K562 (cell line): ENCODE data around the gene GLRA3. TPM values are rescaled to one million over a fixed set of nuclear protein-coding genes. Genes with fewer than 3 reads are reported as not detected.

Experiments used
- ATAC-seq: fragments of 200-7000 bp; cut with Tn5 transposase; 3 replicates; pipeline ENCODE4 v1.9.1; 2020; ENCODE audit warnings: moderate library complexity
- BruUV-seq: library from RNA; stranded (reverse); fragments of 400-500 nt; replicated peaks from 2 replicates; lab custom pipeline; 2021; lab: Mats Ljungman, UMichigan
- CTCF ChIA-PET: fragments of 300-600 bp; formaldehyde crosslinking; extraction: SDS; loops from one replicate; lab custom pipeline; 2021; ENCODE audit warnings: low intra/inter-chr PET ratio; lab: Yijun Ruan, JAX
- POLR2A ChIA-PET: fragments of 300-600, 350-650 bp; sonication (Branson Sonifier 250); formaldehyde crosslinking; extraction: SDS; loops from one replicate; lab custom pipeline; 2021; ENCODE audit warnings: antibody characterized with exemption, inconsistent platforms; lab: Yijun Ruan, JAX
- DNase-seq, 4 experiments: peaks; one replicate each; pipeline versions ENCODE4 v3.0.0 to v3.0.0-alpha.2; 2011 to 2018; ENCODE audit warnings: low spot score in 3 of 4, mixed read lengths in 3 of 4; ENCODE audit errors: extremely low read depth in 1 of 4
- FAIRE-seq: peaks from 2 replicates; lab custom pipeline; 2011; peaks lifted over from hg19 to GRCh38; lab: Jason Lieb, UNC
- H2AFZ ChIP-seq: 2 replicates; pipeline ENCODE4 v1.6.0; 2011; ENCODE audit warnings: low read depth, low read length, control low read depth, inconsistent platforms
- H3K27ac ChIP-seq: fragments of 200-600 bp; 3 replicates; pipeline ENCODE4 v1.8.0; 2011; ENCODE audit warnings: low read depth, mild to moderate bottlenecking, control low read depth, inconsistent platforms, low read length, moderate library complexity, mixed read lengths; ENCODE audit errors: extremely low read depth
- H3K27me3 ChIP-seq, 2 experiments: fragments of 300-600 bp in 1 of 2; 2 replicates in 1 of 2; 3 replicates in 1 of 2; pipeline versions ENCODE4 v1.6.0 to v1.8.0; 2011; ENCODE audit warnings: inconsistent platforms in 2 of 2, low read length in 2 of 2, mild to moderate bottlenecking in 1 of 2, mixed read lengths in 1 of 2, moderate library complexity in 1 of 2; ENCODE audit not compliant: control insufficient read depth in 2 of 2, insufficient read depth in 2 of 2
- H3K36me3 ChIP-seq: fragments of 300-600 bp; 3 replicates; pipeline ENCODE4 v1.8.0; 2011; ENCODE audit warnings: mild to moderate bottlenecking, low read length, inconsistent platforms; ENCODE audit not compliant: control insufficient read depth, insufficient read depth
- H3K4me1 ChIP-seq, 2 experiments: fragments of 200-600 bp in 1 of 2; replicated peaks in 1 of 2; 2 replicates in 1 of 2; 3 replicates in 1 of 2; pipeline versions ENCODE4 v1.5.1 to v1.8.0; 2011; ENCODE audit warnings: inconsistent platforms in 2 of 2, low read length in 2 of 2, mild to moderate bottlenecking in 1 of 2, mixed read lengths in 1 of 2, moderate library complexity in 1 of 2; ENCODE audit not compliant: control insufficient read depth in 2 of 2, insufficient read depth in 2 of 2
- H3K4me2 ChIP-seq: 2 replicates; pipeline ENCODE4 v1.6.1; 2011; ENCODE audit warnings: low read length, control low read depth, inconsistent platforms, mixed read lengths; ENCODE audit not compliant: insufficient read depth
- H3K4me3 ChIP-seq: fragments of 200-600 bp; sonication (generic), shearing (Covaris generic); 2 replicates; pipeline ENCODE4 v1.5.1; 2016; ENCODE audit warnings: control low read depth, inconsistent platforms
- H3K79me2 ChIP-seq: fragments of 200-600 bp; 3 replicates; pipeline ENCODE4 v1.8.0; 2011; ENCODE audit warnings: low read length, inconsistent platforms; ENCODE audit not compliant: control insufficient read depth, insufficient read depth
- H3K9ac ChIP-seq, 2 experiments: 2 replicates each; pipeline versions ENCODE4 v1.6.0 to v1.6.1; 2011; ENCODE audit warnings: low read depth in 2 of 2, low read length in 2 of 2, control low read depth in 1 of 2, inconsistent platforms in 1 of 2, mild to moderate bottlenecking in 1 of 2, mixed read lengths in 1 of 2; ENCODE audit not compliant: insufficient read depth in 1 of 2
- H3K9me1 ChIP-seq: one replicate; pipeline ENCODE4 v1.6.0; 2011; ENCODE audit warnings: inconsistent platforms, mild to moderate bottlenecking, low read length, moderate library complexity; ENCODE audit not compliant: control insufficient read depth, insufficient read depth
- H3K9me3 ChIP-seq: replicated peaks from 2 replicates; pipeline ENCODE4 v1.5.1; 2011; ENCODE audit warnings: low read depth, low read length, inconsistent platforms; ENCODE audit not compliant: control insufficient read depth, insufficient read depth
- H4K20me1 ChIP-seq: replicated peaks from 2 replicates; pipeline ENCODE4 v1.6.1; 2011; ENCODE audit warnings: low read length, inconsistent platforms, mixed read lengths; ENCODE audit not compliant: control insufficient read depth, insufficient read depth
- C11orf30 ChIP-seq: fragments of 450-650 bp; IDR thresholded peaks from 2 replicates; pipeline ENCODE4 v1.6.1; 2016; ENCODE audit warnings: low read depth, mild to moderate bottlenecking
- ETS2 ChIP-seq: IDR thresholded peaks from 2 replicates; pipeline ENCODE4 v1.6.1; 2016; ENCODE audit warnings: borderline replicate concordance, missing genetic modification characterization, mild to moderate bottlenecking, moderate library complexity, missing compliant biosample characterization; ENCODE audit not compliant: poor library complexity, severe bottlenecking
- FUS ChIP-seq: fragments of 200-400 bp; formaldehyde crosslinking; optimal IDR thresholded peaks from 2 replicates; pipeline ENCODE3; 2017; ENCODE audit warnings: low read depth, low read length
- HNRNPK ChIP-seq: fragments of 200-400 bp; formaldehyde crosslinking; IDR thresholded peaks from one replicate; pipeline ENCODE4 v1.6.1; 2018; ENCODE audit warnings: mild to moderate bottlenecking, low read depth, low read length; ENCODE audit not compliant: poor library complexity, severe bottlenecking
- MAFG ChIP-seq: fragments of 450-650 bp; conservative IDR thresholded peaks from 2 replicates; pipeline ENCODE4 v1.6.1; 2016; ENCODE audit warnings: missing genetic modification characterization, missing compliant biosample characterization
- MIER1 ChIP-seq: fragments of 450-650 bp; IDR thresholded peaks from 2 replicates; pipeline ENCODE4 v1.6.1; 2016; ENCODE audit warnings: antibody characterized with exemption, mild to moderate bottlenecking, low read depth
- U2AF2 ChIP-seq: fragments of 200-400 bp; formaldehyde crosslinking; optimal IDR thresholded peaks from 2 replicates; pipeline ENCODE3; 2017; ENCODE audit warnings: low read depth, mild to moderate bottlenecking, low read length
- ZMIZ1 ChIP-seq, 2 experiments: fragments of 150-350 bp in 1 of 2; IDR thresholded peaks; 2 replicates each; pipeline ENCODE4 v1.6.1; 2012 to 2016; ENCODE audit warnings: low read depth in 2 of 2, low read length in 2 of 2, mild to moderate bottlenecking in 1 of 2, moderate library complexity in 1 of 2
- ZNF232 ChIP-seq: sonication (generic); formaldehyde crosslinking; IDR thresholded peaks from 2 replicates; pipeline ENCODE4 v1.8.0; 2022; ENCODE audit warnings: mild to moderate bottlenecking, missing genetic modification reagents
- ZNF282 ChIP-seq: sonication (generic); formaldehyde crosslinking; IDR thresholded peaks from 2 replicates; pipeline ENCODE4 v1.8.1; 2023; ENCODE audit warnings: missing genetic modification reagents
- ZNF316 ChIP-seq: fragments of 450-650 bp; IDR thresholded peaks from 2 replicates; pipeline ENCODE4 v1.6.1; 2016
- ZNF354B ChIP-seq: fragments of 250-450 bp; sonication (Bioruptor Pico); IDR thresholded peaks from 2 replicates; pipeline ENCODE4 v1.4.0; 2020
- ZNF766 ChIP-seq: fragments of 200-800 bp; sonication (Bioruptor generic); conservative IDR thresholded peaks from 2 replicates; pipeline ENCODE4 v1.6.1; 2016; ENCODE audit warnings: missing genetic modification characterization, missing compliant biosample characterization
- WGBS: fragments of 100-300 bp; shearing (Covaris generic); methylation state at CpG from one replicate; pipeline ENCODE4 v1.1.6; 2016; ENCODE audit warnings: low coverage, mixed read lengths; ENCODE audit not compliant: insufficient coverage; ENCODE audit errors: missing lambda C conversion rate; 5-methylcytosine and 5-hydroxymethylcytosine counted together
- in situ Hi-C: fragments of 300-500 bp; cut with MboI; formaldehyde crosslinking; loops from 4 replicates; pipeline ENCODE4 v1.15.0; 2018; ENCODE audit warnings: inconsistent platforms, mixed read lengths
- intact Hi-C: fragments of 100-400 bp; cut with micrococcal nuclease; formaldehyde crosslinking; loops from 2 replicates; pipeline ENCODE4 v1.14.2; 2022
- polyA plus RNA-seq, 8 experiments: library from polyadenylated mRNA; depleted of rRNA in 4 of 8; stranded (reverse) in 5 of 8; unstranded in 3 of 8; fragments of >200 nt; fragmentation: Nextera tagmentation in 2 of 8; fragmentation: Illumina TruSeq in 1 of 8; extraction: Ambion mirVana in 2 of 8; extraction: Trizol in 1 of 8; gene quantifications; 2 replicates each; pipeline versions ENCODE4 v1.2.1 to v1.2.3, GENCODE V29; 2011 to 2014; ENCODE audit warnings: inconsistent platforms in 1 of 8, missing spikeins in 1 of 8
- total RNA-seq, 7 experiments: library from RNA; depleted of rRNA in 6 of 7; stranded (reverse); fragments of >200 nt in 6 of 7; fragmentation: Illumina TruSeq in 2 of 7; extraction: Trizol in 2 of 7; gene quantifications; 2 replicates each; pipeline versions ENCODE4 v1.2.1 to v1.2.3, GENCODE V29; 2011 to 2021; ENCODE audit warnings: low replicate concordance in 1 of 7
- TF ChIP-seq, protein P1 (sequence below), 2 experiments: fragments of 450-650 bp in 1 of 2; IDR thresholded peaks; 2 replicates each; pipeline ENCODE4 v1.6.1; 2011 to 2017; ENCODE audit warnings: low read depth in 2 of 2, antibody characterized with exemption in 1 of 2, borderline replicate concordance in 1 of 2, low read length in 1 of 2, mild to moderate bottlenecking in 1 of 2, mixed read lengths in 1 of 2; ENCODE audit not compliant: control insufficient read depth in 1 of 2

GLRA3 gene
- total and polyA plus RNA-seq, 9 of the 15 experiments (the other 6 are each of a cell fraction or from before 2014, with no cell fraction given), result 0.06 to 0.14 (median 0.08) TPM; not detected in 2

- ChIA-PET CTCF (no interaction called here), POLR2A (no interaction called here)
- H4K20me1 ChIP-seq, result no peaks in the 10 kb centered on the region
- H3K79me2 ChIP-seq, result no peaks in the 10 kb centered on the region
- no peak overlapping the region for H3K9ac ChIP-seq
- no peak for DNase-seq
- no peak overlapping the region for H3K27ac ChIP-seq
- H3K9me3 ChIP-seq, result no peaks in the 10 kb centered on the region
- no peaks in the 10 kb centered on the region for H3K36me3 ChIP-seq
- FAIRE-seq, result no peak
- H3K9me1 ChIP-seq, result no peaks in the 10 kb centered on the region
- H3K4me1 ChIP-seq, result no peaks in the 10 kb centered on the region
- 65% methylated on average over 1 of the region's 1 CpG for WGBS
- no peaks in the 10 kb centered on the region for H3K27me3 ChIP-seq
- H3K4me2 ChIP-seq, result no peak overlapping the region
- H2AFZ ChIP-seq, result no peak overlapping the region; the same call in 1 of the 2 replicates
- H3K4me3 ChIP-seq, result no peak overlapping the region
- no TSS peak for BruUV-seq
- ATAC-seq, result no peak
- intact Hi-C loops (no loop called here), in situ Hi-C loops (loop anchor here (10.0 kb wide), 1 partner anchor 271 kb away; no protein-coding TSS in a partner anchor)
- TF ChIP-seq HNRNPK (no peak), ZNF282 (CRISPR knock-in tag) (no peak), ZMIZ1 (IDR thresholded peaks at IDR 0.05; ENCODE audit: low read depth in 2 of 2, low read length in 2 of 2) (no peak), U2AF2 (no peak), ZNF232 (CRISPR knock-in tag) (no peak), ZNF354B (CRISPR knock-in tag) (no peak), MAFG (tag) (peak; percentile 31), ZNF766 (CRISPR knock-in tag) (no peak), FUS (no peak), ETS2 (tag) (no peak), ZNF316 (peak; percentile 52), C11orf30 (peak; percentile 59), MIER1 (no peak)
- TF ChIP-seq, protein P1, sequence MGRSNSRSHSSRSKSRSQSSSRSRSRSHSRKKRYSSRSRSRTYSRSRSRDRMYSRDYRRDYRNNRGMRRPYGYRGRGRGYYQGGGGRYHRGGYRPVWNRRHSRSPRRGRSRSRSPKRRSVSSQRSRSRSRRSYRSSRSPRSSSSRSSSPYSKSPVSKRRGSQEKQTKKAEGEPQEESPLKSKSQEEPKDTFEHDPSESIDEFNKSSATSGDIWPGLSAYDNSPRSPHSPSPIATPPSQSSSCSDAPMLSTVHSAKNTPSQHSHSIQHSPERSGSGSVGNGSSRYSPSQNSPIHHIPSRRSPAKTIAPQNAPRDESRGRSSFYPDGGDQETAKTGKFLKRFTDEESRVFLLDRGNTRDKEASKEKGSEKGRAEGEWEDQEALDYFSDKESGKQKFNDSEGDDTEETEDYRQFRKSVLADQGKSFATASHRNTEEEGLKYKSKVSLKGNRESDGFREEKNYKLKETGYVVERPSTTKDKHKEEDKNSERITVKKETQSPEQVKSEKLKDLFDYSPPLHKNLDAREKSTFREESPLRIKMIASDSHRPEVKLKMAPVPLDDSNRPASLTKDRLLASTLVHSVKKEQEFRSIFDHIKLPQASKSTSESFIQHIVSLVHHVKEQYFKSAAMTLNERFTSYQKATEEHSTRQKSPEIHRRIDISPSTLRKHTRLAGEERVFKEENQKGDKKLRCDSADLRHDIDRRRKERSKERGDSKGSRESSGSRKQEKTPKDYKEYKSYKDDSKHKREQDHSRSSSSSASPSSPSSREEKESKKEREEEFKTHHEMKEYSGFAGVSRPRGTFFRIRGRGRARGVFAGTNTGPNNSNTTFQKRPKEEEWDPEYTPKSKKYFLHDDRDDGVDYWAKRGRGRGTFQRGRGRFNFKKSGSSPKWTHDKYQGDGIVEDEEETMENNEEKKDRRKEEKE (IDR thresholded peaks at IDR 0.05; ENCODE audit: borderline replicate concordance in 1 of 2, control insufficient read depth in 1 of 2, low read depth in 2 of 2, low read length in 1 of 2), result no peak
These were observed 193.3 kb downstream of the GLRA3 start for GRCh38 chr4:174635732-174636131.
